Stimulated activated CD8-positive, alpha-beta memory T cell treated with anti-CD3 and anti-CD28 coated beads, Interleukin-7, amount 100 ng/mL, for 1 hour (primary cell): ENCODE results near the gene SHISA6.
"Not testable (repeated sequence)": the region's sequence is repeated elsewhere in the genome, so short reads cannot be mapped to it uniquely, and the experiment has no call there.

ENCODE experiments used
- DNase-seq, 2 donors: peaks; one replicate each; pipeline ENCODE4 v3.0.0-alpha.2; 2020; ENCODE audit warnings: low read depth in 2 of 2

SHISA6 gene

GRCh38 chr17:11302401-11303186 lies 61.6 kb downstream of the SHISA6 start:
- DNase-seq: no peak

GRCh38 chr17:11303773-11304394 lies 62.9 kb downstream of the SHISA6 start:
- no peak for DNase-seq

DNA sequence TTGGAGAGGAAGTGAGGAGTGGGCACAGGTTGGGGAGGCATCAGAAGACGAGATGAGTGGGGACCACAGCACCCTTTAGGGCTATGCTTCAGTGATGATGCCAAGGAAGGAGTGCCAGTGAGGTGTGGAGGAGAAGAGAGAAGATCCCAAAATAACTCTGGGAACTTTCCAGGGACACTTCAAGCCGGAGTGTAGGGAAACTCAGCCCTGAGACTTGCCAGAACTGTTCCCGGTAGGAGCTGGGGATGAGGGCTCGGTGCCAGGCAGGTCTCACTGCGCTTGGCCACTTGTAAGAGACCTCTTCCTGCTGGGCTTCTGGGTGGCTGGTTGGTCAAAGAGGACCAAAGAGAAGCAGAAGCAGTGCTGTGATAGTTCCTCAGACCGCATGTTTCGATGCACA lies 63.6 kb downstream of the SHISA6 start:
- DNase-seq: no peak

DNA sequence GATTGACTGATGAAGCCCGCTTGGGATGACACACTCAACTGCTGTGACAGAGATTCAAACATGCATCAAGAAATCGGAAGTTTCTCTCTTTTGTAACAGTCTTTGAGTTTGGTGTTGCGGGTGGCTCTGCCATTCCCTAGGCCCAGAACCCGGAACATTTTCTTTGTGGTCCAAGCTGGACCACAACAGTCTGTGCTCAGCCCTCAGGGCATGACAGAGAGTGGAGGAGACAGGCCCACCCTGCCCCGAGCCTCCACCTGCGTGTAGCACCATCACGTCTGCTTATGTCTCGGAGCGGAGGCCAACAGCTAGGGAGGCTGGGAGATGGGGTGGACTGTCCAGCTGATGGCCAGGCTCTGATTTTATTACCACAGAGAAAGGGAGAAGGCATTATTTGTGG lies 64.5 kb downstream of the SHISA6 start:
- no peak for DNase-seq

GRCh38 chr17:11308531-11308930 lies 67.5 kb downstream of the SHISA6 start:
- no peak for DNase-seq

GRCh38 chr17:11309033-11309432 lies 68.0 kb downstream of the SHISA6 start:
- DNase-seq: no peak

- no peak for DNase-seq
Observed at GRCh38 chr17:11309850-11310249, 68.8 kb downstream of the SHISA6 start.

DNA sequence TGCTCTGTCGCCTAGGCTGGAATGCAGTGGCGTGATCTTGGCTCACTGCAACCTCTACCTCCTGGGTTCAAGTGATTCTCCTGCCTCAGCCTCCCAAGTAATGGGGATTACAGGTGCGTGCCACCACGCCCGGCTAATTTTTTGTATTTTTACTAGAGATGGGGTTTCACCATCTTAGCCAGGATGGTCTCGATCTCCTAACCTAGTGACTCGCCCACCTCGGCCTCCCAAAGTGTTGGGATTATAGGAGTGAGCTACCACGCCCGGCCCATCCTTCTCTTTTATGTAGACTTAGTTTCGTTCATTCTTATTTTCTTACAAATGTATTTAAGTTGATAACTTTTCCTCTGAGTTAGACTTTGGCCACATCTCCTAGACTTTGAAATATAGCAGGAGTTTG lies 75.4 kb downstream of the SHISA6 start:
- not testable (repeated sequence) for DNase-seq

DNA sequence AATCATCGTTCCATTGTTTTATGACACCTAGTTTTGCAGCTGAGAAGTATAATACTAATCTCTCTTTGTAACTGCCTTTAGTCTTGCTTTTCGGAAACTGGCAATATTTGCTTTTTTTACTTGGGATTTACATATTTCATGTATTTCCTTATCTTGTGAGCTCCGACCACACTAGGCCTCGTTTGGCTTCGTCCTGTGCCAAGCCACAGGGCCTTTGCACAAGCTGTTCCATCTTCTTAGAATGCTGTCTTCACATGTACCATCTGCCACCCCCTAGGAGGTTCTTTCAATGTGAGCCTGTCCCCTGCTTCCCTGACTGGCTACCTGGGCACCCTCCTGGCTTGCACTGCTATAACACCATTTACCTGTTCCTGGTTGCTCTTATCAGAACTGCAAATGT lies 77.2 kb downstream of the SHISA6 start:
- no peak for DNase-seq

- no peak for DNase-seq
Observed at GRCh38 chr17:11319894-11320293, 78.9 kb downstream of the SHISA6 start.

GRCh38 chr17:11324021-11324420 lies 83.0 kb downstream of the SHISA6 start:
- no peak for DNase-seq

DNA sequence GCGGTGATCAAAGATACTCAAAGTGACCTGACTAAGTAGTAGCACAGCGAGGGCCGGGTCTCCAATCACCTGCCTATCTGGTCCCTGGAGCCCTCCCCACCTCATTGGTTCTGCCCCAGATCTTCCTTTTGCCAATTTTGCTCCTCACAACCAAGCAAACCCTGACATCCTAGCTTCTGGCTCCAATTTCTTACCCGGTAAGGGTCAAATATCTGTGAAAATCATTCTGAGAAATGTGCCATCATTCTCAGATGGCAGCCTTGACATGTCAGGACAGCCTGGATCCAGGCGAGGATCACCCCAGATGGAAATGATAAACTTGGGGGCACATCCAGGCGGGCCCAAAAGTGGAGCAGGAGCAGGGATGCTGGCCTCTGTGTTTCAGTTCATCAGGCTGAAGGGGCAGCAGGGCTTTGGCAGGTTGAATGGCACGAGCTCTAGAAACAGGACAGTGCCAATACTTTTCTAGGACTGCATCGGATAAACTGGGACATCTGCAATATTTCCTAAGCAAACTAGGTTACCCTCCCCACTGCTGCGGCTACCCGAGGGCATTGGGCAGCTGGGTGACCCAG lies 83.9 kb downstream of the SHISA6 start:
- no peak for DNase-seq

DNA sequence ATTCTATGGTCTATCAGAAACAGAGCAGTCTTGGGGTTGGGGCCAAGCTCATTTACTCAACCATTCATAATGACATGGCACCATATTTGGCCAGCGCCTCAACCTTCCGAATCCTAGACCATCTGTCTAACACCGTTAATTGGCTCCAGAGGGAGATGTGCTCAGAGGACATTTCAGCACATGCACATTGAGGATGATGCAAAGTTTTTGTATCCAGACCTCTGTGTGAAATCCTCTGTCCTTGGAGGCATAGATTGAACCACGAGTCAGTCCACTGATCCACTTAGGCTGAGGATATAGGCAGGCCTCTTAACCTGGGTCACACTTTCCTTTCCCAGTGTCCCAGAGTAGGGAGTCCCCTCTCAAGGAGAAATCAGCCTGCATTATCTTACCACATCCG lies 85.5 kb downstream of the SHISA6 start:
- DNase-seq: no peak

- no peak for DNase-seq
Observed at GRCh38 chr17:11328770-11329169, 87.8 kb downstream of the SHISA6 start.

- DNase-seq: no peak
Observed at GRCh38 chr17:11330006-11330405, 89.0 kb downstream of the SHISA6 start.

GRCh38 chr17:11330826-11331225 lies 89.8 kb downstream of the SHISA6 start:
- DNase-seq: no peak

DNA sequence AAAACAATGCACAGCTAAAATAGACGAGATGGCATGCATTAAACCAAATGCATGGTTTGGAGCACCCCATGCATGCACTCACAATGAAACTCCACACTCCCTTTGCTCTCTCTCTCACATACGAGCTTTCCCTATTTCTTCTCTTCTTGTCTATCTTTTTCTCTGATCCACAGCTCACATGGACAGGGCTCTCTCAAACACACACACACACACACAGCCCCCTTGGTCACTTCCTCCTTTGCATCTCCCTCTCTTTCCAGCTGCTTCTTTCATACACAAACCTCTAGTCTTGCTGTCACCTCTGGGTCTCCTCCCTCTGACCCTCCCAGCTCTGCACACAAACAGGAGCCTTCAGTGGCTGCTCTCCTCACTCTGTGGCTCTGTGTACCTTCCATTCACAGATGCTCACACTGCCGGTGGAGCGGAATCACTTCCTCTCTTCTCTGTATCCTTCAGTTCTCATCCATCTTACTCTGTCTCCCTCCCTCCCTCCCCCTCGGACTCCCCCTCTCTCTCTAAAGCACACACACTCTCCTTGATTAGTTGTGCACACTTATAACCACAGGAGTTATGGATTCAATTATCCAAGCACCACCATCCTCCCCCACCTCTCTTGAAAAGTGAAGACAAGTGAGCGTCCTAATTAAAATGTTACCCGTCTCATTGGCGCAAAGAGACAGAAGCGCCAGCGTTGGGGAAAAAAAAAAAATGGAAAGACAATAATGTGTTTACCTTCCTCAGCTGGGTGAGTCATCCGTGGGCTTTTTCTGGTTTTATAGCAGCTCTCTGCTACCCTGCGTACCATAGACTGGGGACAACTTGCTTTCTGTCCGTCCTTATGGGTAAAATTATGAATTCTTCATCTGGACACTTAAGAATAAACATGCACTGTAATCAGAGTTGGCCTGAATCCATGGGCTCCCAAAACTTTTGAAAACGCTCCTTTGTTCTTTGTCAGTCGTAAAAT lies 90.8 kb downstream of the SHISA6 start:
- no peak for DNase-seq

GRCh38 chr17:11332706-11333105 lies 91.7 kb downstream of the SHISA6 start:
- DNase-seq: no peak

DNA sequence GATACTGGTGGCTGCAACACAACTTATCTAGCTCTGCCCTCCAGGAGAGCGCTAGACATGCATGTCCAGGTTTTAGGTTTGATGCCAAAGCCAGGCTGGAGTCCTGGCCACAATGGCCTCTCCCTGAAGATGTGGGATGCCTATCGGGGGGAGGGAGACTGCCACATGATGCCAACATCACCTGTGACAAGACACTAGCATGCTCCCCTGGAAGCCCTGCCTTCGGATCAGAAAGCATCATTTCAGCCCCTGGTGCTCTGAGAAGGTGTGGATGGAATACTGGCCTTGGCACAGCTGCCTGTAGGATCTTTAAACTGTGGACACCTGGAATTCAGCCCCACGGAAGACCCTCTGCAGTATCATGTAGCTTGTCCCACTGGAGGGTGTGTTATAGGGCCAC lies 93.5 kb downstream of the SHISA6 start:
- no peak for DNase-seq

DNA sequence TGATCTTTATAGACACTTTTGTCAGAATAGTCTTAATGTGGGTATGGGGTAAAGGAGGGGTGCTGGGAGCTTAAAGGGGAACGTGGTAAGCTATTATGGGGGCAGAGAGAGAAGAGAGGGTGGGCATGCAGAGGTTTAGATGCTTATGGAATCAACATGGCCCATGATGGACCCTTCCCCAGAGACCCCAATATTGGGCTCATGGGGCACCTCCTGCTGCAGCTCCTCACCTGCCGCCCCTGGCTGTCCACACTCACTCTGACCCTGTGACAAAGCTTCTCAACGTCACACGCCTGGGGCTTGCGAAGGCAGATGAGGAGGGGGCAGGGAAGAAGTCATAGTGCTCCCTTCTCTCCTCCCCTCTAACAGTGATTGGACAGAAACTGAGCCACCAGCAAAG lies 95.3 kb downstream of the SHISA6 start:
- DNase-seq: no peak

DNA sequence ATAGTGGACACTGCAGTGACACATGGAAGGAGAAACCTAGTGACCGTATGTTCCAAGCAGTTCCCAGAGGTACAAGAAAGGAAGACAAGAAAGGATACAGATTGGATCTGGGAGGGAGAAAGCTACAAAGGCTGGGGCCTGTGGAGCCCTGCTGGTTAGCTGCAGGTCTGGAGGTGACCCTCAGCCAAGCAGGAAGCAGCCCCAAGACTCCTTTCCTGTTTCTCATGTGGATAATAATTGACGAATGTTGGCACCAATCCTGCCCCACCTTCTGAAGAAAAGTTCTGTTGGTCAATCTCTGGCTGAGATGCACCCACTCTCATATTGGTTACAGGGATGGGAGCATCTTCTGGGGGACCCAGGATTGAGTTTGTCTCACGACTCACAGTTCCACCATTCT lies 99.8 kb downstream of the SHISA6 start:
- DNase-seq: no peak

GRCh38 chr17:11342138-11342537 lies 101.1 kb downstream of the SHISA6 start:
- DNase-seq: no peak
